SHP77 treated with DMSO at 0.1 percent for 48 hours (cell line): ENCODE data around the gene B3GALT6.

ENCODE experiments used
- DNase-seq: peaks from one replicate; lab custom pipeline; 2025; lab: John Stamatoyannopoulos, UW

The B3GALT6 gene

DNA sequence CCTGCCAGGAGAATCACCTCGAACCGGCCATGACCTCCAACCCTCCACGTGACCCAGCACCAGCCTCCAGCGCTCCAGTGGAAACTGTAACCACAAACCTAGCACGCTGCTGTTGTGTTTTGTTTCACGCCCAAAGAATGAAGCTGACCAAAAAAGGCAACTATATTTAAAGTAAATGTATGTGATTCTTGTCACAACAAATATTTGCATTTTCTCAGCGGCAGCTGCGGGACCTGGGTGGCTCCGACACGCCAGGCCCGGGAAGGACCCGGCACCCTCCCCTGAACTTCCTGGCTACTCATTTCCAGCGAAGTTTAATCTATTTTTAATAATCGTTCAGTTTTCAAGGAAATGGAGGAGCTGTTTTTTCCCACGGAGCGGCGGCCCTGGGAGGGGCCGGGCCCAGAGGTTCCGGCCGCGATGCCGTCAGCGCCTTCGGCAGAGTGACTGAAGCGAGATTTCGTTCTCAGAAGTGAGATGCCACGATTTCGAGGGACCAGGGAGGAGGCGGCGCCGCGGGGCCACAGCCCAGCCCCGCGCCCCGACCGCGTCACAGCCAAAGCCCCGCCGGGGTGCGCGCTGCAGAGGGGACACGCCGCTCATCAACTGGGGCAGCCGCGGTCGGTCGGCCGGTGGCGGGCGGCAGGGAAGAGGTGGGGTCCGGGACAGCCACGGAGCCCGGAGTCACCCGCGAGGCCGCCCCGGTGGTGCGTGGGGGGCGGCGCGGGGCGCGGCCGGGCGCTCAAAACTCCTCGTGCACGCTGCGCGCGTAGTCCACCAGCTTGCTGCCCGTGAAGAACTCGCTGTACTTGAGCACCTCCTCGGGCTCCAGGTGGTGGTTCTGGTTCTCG lies 15.0 kb upstream of the B3GALT6 start:
- DNase-seq: no peak

DNA sequence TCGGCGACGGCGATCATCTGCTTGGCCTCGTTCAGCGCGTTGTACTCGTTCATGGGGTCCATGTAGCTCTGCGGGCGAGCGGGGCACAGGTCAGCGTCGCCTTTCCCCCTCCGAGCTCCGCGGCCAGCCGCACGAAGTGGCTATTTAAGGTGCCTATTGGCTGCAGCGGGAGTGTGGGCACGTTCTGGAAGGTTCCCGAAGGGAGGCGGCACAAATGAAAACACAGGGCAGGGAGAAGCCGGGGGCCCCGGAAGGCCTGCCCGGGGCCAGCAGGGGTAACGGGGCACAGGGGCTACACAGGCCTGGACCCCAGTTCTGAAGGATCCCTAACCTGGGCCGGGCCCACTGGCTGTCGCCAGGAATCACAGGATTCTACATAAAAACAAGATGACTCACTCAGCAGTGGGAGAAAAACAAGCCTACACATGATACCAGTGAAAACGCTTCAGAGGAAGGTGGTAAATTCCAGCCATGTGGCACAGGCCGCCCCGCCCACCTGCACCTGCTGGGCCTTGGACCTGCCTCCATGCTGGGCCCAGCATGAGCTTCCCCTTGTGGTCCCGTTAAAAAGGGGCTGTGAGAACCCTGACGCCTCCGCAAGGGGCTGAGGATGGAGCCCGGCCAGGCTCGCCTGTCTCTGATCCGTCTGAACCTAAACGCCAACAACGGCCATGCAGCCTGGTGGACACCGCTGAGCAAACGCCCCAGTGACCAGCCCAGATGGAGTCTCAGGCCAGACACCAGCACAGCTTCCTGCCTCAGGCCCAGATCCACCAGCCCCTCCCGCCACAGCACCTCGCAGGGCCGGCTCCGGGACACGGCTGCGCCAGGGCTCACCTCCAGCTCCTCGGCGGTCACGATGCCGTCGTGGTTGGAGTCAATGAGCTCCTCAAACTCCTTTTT lies 14.2 kb upstream of the B3GALT6 start:
- DNase-seq: no peak

DNA sequence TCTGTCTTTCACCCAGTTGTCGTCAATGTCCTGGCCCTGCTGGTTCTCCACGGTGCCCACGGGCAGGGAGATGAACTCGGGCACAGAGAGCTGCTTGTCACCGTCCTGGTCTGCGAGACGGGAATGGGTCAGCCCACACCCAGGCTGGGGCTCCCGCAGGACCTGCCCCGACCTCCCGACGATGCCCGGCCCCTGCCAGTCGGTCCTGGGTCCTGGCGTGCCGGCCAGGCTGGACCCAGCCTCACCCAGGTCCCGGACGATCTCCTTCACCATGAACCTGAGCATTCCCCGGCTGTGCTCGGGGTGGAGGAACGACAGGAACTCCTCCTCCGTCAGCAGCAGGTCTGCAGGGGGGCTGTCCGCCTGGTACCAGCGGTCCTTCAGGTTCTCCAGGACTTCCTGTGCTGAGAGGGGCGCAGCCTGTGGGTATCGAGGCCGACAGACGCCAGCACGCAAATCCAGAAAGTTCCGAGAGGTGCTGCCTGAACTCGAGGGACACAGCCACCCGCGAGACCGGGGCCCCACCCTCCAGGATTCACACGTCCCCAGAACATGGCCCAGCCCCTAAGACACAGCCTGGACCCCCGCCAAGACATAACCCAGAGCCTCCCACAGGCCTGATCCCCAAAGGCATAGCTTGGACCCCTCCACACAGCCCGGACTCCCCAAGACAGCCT lies 13.4 kb upstream of the B3GALT6 start:
- no peak for DNase-seq

DNA sequence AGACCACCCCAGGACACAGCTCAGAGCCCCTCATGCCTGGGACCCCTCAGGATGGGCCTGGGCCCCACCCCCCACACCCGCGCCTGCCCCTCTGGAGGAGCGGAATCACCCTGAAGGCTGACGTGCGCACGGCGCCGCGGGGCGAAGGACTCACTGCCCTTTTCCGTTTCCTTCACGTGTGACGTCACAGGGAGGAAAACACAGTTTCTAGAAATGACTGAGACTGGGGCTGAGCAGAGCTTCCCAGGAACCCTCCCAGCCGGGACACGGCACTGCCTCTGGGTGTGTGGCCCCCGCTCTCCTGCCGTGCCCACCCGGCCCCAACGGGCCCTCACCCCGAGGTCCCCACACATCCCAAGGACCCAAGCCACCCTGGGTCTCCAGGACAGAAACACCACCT lies 12.7 kb upstream of the B3GALT6 start:
- no peak for DNase-seq

DNA sequence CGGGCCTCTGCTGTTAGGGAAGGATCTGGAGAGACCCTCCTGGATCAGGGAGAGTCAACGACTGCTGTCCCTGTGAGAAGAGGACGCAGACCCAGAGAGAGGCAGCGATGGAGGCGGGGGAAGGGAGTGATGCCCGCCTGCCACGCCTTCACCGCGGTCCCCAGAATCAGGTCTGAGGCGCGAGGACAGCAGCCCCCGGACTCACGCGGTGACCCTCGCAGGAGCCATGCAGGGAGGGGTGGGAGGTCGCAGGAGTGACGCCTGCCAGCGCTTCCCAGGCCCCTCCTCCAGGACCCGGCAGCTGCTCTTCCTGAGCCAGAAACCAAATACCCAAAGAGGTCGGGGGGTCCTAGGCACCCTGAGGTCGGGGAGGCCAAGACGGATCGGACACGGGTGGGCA lies 11.8 kb upstream of the B3GALT6 start:
- no peak for DNase-seq

DNA sequence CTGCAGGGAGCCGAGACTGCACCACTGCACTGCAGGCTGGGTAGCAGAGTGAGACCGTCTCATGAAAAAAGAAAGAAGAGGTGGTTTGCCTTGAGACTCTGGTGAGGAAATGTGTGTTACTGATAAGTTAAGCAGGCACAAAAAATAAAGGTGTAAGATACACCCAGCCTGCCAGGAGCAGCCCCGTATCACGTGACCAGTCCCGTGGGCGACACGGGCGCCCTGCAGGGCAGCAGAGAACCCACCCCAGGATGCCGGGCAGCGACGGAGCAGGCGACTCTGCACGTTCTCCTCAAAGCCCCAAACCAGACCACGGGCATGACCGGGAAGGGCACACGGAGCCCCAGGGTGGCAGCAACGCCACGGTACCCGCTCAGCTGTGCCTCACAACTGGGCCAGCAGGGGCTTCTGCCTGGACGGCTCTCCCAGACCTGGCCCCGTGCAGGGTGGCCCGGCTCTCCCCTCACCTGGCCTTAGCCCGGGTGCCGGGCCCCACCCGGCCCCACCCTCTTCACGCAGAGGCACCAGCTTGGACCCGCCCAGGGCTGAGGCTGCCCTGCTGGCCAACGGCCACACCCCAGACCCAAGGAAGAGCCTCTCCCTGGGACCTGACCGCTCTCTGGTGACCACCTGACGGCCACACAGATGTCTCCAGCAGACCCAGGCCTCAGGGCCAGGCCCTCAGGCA lies 10.0 kb upstream of the B3GALT6 start:
- DNase-seq: no peak

DNA sequence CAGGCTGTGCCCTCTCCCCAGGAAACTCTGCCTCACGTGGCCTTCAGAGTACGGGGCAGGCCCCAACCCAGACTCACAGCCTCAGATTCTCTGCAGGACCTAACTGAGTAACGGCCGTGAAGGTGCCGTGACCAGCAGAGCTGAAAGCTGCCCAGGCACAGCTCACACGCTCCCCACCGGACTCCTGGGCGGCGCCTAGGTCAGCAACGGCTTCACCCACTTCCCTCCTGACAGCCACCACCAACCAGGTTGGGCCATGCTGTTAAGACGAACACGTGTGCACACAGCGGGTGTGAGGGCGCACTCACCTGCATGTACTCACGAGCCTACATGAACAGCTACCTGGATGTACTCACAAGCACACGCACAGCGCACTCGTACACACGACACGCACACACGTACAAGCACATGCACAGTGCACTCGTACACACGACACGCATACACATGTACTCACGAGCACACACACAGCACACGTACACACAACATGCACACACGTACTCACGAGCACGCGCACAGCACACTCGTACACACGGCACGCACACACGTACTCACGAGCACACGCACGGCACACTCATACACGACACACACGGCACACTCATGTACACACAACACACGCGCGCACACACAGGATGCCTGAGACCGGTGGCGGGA lies 9.3 kb upstream of the B3GALT6 start:
- DNase-seq: no peak

DNA sequence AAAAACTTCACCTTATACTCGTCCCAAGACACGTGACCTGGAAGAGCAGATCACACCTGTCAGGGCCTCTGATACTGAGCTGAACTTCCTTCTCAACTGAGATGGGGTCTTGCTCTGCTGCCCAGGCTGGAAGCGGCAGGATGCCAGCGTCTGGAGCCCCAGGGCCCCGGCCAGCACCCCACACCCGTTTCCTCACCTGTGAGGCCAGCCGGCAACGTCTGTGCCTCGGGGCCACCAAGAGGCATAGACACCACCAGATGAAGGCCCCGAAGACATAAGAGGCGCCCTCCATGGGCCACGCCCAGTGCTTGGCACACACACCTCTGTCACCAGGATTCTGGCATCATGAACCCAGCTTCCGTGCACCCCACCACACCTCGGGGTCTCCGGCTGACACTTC lies 8.7 kb upstream of the B3GALT6 start:
- no peak for DNase-seq

DNA sequence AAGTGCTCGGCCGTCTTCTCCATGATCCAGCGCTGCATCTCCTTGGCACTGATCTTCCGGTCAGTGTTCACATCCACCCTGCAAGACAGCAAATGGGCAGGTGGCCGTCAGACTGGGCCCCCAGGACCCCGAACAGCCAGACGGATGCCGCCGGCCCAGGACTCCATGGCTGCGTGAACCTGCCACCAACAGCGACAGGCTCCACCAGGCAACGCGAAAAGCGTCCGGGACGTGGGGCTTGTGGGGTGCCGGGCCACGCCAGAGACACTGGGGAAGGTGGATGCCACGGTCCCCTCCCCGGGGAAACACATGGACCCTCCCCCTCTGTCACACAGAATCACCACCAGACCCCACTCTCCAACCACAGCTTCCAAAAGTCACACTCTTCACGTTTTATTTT lies 8.1 kb upstream of the B3GALT6 start:
- DNase-seq: no peak

DNA sequence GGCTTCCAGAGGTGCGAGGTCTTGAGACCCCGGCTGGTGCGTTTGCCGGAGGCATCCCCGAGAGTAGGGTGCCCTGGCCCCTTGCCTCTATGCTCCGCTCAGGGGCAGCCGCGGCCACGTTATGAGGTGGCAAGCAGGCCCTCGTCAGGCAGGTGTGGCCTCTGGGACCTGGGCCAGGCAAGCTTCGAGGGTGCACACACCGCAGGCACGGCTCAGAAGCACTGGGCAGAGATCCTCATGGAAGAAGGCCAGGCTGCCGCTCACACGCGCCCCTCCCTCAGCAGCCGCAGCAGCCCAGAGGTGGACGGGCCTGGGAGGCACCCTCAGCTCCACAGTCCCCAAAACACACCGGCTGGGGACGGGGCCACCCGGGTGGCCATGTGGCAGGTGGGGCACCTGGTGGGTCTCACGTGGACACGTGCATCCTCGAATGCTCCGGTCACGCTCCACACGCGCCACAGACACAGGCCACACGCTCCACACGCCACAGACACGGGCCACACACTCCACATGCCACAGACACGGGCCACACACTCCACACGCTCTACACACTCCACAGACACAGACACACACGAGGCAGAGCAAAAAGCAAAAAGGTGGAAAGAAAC lies 6.7 kb upstream of the B3GALT6 start:
- DNase-seq: no peak

DNA sequence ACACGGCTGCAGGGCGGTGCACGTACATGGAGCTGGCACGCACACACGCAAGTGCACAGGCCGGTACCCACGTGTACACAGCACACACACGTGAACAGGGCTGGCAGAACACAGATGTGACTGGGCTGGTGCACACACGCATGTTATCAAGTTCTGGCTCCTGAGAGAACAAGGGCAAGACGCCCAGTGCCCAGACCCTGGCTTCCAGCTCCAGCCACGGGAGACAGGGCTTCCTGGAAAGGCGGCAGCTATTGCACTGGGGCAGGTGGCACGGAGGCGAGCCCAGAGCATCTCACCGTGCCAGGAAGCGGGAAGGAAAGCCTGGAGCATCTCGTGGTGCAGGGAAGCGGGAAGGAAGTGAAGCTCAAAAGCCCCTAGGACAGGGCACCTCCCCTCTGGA lies 6.1 kb upstream of the B3GALT6 start:
- DNase-seq: no peak

DNA sequence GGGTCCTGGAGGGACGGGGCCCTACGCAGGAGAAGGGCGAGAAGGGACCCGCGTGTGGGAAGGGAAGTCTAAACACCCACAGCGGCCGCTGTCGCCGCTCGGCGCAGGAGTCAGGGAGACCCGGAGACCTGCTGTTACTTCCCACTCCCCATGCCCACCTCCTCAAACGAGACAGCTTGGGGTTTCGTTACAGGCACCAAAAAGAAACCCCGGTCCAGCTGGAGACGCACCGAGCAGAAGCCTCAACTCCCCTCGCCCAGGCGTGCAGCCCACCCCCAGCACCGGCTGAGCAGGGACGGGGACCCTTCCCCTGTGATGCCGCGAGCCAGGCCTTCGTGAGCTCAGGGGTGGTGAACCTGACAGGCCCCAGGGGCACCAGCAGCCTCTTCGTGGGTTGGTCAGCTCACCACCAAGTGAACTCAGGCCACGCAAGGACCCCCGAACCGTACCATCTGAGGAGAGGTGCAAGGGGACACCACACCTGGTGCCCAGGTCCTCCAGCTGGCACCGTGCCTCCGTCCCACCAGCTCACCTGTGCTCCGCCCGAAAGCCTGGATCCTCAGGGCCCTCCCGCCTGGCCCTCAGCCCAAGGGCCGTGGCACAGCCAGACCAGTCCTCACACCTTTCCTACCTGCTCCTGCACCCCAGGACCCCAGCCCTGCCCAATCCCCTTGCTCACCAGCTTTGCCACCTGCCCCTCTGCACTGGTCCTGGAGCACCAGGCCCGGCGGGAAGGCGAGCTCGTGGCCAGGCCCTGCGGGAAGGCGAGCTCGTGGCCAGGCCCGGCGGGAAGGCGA lies 5.3 kb upstream of the B3GALT6 start:
- DNase-seq: no peak

DNA sequence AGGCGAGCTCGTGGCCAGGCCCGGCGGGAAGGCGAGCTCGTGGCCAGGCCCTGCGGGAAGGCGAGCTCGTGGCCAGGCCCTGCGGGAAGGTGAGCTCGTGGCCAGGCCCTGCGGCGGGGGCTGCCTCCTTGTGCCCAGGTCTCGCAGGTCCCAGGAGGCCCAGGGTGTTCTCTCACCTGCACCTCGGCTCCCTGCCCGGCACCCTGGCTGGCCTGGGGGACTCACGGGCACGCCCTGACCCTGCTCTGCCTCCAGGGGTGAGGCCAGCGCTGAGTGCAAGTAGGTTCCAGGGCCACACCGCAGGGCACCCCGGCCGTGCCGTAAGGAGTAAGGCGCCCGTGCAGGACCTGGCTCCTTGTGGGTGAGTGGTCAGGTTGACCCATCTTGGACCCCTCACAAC lies 4.7 kb upstream of the B3GALT6 start:
- DNase-seq: no peak

DNA sequence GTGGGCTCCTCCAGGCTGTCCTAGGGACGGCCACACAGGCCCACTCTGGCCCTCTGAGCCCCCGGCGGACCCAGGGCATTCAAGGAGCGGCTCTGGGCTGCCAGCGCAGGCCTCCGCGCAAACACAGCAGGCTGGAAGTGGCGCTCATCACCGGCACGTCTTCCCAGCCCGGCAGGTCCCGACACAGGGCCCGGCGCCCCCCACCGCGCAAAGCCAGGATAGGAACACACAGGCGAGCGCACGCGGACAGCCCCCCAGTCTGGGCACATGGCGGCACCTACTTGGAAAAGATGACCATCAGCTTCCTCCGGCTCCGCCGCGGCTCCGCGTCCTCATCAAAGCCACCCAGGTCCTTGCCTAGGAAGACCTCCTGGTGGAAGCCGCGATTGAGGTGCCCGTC lies 3.9 kb upstream of the B3GALT6 start:
- no peak for DNase-seq

DNA sequence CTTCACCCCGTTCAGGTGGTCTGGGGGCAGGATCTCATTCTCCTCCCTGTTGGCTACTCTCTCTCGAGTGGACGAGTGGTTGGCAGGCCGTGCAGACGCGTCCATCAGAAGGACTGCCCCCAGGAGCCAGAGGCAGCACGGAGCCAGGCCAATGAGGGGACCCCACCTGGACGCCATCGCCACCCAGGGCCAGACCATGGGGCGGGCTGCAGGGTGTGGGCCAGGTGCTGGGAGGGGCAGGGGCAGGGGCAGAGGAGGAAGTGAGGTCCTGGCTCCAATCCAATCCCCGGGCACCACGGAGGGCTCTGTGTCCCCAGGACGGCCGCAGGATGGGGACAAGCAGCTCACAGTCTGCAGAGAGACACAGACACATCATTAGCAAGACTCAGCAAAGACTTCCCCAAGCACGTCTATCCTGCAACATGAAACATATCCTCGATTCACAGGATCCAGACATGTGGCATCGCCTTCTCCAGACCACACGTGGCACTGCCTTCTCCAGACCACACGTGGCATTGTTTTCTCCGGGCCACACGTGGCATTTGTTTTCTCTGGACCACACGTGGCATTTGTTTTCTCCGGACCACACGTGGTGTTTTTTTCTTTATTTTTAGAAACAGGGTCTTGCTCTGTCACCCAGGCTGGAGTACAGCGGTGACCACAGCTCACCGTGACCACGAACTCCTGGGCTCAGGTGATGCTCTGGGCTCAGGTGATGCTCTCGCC lies 3.3 kb upstream of the B3GALT6 start:
- no peak for DNase-seq

DNA sequence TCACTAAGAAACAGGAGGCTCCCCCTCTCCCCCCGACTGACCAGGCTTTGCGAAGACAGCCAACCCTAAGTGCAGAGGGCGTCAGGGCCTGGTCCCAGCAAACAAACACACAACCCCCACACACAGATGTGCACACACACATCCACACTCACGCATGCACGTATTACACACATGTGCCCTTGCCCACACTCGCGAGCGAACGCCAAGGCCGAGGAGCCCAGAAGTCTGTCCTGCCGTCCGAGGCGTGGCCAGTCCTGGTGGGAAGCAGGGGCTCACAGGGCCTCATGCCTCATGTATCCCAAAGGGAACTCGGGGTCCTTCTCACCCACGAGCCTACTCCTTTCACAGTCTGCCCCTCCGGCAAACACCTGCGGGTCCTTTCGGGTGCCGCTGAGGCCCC lies 2.3 kb upstream of the B3GALT6 start:
- no peak for DNase-seq

DNA sequence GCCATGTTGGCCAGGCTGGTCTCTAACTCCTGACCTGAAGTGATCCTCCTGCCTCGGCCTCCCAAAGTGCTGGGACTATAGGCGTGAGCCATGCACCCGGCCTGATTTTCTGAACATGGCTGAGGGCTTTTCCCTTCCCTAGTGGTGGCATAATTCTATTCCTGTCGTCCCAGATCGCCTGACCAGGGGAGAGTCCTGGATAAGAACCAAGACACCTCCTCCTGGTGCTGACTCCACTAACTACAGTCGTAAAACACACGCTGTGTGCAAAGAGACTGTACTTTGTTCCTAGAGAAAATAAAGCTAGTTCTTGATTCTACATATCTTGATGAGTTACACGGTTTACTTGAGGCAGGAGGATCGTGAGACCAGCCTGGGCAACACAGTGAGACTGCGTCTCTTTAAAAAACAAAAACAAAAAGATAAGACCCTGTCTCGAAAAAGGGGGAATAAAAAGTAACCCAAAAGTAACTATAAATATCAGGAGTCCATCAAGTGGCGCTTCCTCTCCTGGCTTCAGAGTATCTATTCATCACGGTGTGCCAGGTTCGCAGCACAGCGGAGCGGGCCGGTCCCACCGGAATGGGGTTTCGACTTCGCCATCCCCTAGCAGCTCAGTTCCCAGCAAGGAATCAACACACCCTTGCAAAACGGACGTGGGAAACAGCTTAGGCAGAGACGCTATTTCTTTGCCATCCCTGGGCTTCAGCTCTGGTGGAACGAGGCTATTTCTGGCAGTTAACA lies 1.2 kb upstream of the B3GALT6 start:
- DNase-seq: no peak

DNA sequence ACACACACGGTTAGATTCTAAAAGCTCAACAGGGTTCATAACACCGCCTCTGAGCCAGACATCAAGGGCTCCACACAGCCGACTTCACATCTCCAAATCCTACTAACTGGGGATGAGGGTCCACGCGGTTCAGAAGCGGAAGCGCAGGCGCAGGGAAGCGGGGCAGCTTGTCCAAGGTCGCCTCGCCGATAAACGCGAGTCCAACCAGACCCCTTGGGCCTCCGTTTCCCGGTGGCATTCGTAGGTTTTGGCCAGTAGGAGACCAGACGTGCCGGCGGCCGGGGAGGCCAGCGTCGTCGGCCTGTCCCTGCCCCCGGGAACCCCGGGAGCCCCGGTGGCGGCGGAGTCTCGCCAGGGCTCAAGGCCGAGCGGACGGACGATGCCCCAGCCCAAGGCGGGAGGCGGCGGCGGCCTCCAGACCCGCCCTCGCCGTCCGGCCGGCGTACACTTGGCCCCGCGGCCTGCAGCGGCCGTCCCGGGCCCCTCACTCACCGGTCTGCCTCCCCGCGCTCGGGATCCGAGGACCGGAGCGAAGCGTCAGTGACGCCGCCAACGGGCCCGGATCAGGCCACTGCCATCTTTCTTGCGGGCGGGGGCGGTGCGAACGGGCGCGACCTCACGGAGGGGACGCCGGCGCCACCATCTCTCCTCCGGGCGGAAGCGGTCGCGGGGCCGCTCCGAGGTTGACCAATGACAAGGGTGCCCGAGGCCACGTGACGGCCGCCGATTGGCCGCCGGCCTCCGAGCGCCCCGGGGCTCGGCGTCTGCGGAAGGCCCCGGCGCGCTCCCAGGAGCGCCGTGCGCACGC lies 433 bp upstream of the B3GALT6 start, which contains the start of gene SDF4:
Gene SDF4 (minus strand): TSS at position 602 of the 808 bp plus-strand sequence. CDS start 3,229 bp downstream, outside the sequence.
- peak; percentile 89 for DNase-seq
